AML-193 (cell line): Measurements from ENCODE around the gene CHD9NB.
"Not testable (repeated sequence)": the region's sequence is repeated elsewhere in the genome, so short reads cannot be mapped to it uniquely, and the experiment has no call there.

Experiments
- DNase-seq, 2 experiments: peaks; one replicate each; lab custom pipeline; 2025; lab: John Stamatoyannopoulos, UW

CHD9NB gene

DNA sequence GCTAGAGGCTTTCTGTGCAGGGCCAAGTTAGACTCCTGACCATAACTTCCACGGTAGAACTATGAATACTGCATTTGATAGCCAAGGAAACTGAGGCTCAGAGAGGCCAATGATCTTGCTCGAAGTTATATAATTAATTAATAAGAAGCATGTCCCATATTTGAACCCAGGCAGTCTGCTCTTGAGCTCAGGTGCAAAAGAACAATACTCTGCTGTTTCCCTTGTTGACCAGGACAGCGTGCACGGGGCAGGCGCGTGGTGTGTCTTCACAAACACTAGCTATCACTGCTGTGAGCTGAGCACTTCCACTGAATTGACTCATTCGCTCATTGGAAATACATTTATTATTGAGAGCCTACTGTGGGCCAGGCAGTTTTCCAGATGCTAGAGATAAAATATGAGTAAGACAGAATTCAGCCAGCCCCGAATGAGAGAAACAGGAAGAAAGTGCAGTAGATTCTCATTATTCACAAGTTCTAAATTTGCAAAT, 3.7 kb upstream of the CHD9NB start:
- no peak for DNase-seq

GRCh38 chr16:53055541-53056391, 3.1 kb upstream of the CHD9NB start:
- peak; percentile 6 to 16 for DNase-seq

DNA sequence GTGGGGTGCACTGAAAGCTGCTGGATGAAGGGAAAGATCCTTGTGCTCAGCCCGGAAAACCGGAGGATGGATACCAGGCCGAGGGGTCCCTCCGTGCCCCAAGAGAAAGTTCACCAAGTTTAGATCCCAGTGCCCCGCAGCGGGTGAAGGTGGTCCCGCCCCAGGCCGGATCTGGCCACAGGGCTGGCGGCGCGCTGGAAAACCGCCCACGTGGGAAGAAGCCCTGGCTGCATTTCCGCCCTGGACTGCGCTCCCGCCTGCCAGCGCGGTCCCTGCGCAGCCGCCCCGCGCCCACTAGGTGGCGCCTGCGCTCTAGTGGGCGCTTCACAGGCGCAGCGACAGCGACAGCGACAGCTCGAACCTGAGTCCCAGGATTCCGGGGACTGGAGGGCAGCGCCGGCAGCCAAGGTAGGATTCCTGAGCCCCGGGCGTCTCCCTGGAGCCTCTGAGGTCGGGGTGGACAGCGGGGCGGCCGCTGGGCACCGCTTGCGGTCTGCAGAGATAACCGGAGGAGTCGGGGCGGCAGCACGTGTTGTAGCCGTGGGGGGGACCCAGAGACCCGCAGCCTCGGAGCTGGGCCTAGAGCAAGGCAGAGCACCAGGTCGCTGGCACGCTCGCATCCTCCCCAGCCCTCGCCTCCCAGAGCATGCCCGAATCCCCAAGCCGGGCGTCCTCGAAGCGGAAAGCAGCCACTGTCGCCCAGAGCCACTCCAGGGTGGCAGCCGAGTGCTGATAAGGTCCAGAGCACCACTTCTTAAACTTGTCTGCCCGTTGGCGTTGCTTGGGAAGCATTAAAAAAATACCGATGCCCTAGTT, 2.2 kb upstream of the CHD9NB start, which contains the start of gene CHD9:
CHD9 (plus strand) TSS at position 322 of the 816 bp plus-strand sequence. CDS start 101,099 bp downstream, outside the sequence.
- DNase-seq: peak; percentile 73 to 77

GRCh38 chr16:53053967-53054669, 1.4 kb upstream of the CHD9NB start:
- DNase-seq: peak in 1 of 2 experiments; percentile 37

- DNase-seq: not testable (repeated sequence)
These were observed 1.4 kb downstream of the CHD9NB start for GRCh38 chr16:53051255-53051654.

GRCh38 chr16:53048139-53048915, 4.4 kb downstream of the CHD9NB start:
- no peak for DNase-seq

- DNase-seq: not testable (repeated sequence)
These were observed 5.2 kb downstream of the CHD9NB start for GRCh38 chr16:53047515-53047914.

- no peak for DNase-seq
These were observed 7.1 kb downstream of the CHD9NB start for GRCh38 chr16:53045341-53046220.

DNA sequence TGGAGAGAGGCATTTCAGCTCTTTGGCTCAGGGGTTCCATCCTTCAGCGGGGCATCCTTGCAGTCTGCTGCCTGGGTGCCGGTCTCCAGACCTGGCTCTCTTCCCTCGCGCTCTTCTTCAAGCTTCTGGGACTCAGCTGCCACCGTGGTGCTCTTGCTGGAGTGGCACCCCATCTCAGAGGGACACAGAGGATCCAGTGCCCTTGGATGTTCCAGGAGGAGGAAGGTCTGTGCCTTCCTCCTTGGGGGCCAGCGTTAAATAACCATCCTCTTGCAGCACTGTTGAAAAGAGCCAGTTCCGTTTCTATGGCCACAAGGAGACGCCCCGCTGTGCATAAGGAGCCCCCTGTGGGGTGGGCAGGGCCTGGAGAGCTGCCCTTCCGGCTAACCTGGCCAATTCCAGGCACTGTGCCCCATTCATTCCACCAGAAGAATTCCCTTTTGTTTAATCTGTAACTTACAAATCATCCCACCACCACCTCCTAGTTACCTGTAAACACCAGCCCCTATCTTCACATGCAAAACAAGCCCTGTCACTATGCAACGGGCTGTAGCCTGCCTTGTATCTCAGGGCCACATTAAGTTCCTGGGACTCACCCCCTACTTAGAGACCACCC, 8.6 kb downstream of the CHD9NB start:
- no peak for DNase-seq

GRCh38 chr16:53043428-53043831, 9.3 kb downstream of the CHD9NB start:
- no peak for DNase-seq

- no peak for DNase-seq
These were observed 10.4 kb downstream of the CHD9NB start for GRCh38 chr16:53042235-53042701.

DNA sequence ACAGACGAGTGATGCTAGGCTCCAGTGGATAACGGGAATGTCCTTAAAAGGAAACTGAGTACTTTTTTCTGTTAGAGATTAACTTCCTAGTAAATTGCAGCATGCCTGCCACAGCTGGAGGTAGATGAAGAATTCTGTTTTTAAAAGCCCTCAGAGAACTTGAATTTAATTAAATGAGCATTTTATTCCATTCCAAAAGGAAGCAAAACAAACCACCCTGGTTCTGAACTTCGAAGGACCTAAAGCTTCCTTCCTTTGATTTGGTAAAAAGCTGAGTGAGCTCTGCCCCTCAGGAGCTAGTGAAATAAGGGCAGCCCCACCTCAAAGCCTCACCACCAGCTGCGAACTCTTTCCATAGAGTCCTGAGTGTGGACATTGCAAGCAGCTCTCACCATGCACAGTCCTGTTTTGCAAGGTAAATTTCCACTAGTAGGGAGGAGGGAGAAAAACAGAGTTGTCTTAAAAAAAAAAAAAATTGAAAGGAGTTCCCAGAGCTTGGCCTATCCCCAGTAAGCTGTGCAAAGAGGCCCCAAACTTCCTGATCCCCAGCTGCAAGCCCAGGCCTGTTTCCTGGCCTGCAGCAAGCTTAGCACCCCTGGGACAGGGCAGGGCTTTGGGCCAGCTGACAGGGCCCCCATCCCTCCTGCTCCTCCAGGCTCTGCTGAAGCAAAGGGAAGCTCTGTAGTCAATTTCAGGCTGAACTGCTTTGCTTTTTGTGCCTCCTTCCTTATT, 11.2 kb downstream of the CHD9NB start:
- DNase-seq: no peak

DNA sequence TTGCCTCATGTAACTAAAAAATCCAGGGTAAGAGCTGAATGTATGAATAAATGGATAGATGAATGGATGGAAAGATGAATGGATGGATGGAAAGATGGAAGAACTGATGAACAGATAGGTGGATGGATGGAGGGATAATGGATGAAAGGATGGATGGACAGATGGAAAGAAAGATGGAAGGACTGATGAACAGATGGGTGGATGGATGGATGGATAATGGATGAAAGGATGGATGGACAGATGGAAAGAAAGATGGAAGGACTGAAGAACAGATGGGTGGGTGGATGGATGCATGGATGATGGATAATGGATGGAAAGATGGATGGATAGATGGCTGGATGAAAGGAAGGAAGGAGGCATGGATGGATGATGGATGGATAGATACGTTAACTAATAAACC, 11.9 kb downstream of the CHD9NB start:
- no peak for DNase-seq

DNA sequence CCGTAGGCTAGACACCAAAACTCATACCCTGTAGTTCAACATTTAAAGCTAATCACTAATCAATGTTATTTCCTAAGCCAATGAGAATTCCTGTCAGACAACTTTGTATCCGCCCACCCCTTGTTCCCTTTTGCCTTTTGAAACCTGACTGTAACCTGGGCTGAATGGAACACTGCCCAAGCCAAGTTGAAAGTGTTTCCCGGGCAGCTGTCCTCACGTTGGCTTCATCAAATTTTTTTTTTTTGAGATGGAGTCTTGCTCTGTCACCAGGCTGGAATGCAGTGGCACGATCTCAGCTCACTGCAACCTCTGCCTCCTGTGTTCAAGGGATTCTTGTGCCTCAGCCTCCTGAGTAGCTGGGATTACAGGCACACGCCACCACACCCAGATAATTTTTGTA, 16.0 kb downstream of the CHD9NB start:
- not testable (repeated sequence) for DNase-seq

- no peak for DNase-seq
These were observed 16.6 kb downstream of the CHD9NB start for GRCh38 chr16:53036066-53036465.

DNA sequence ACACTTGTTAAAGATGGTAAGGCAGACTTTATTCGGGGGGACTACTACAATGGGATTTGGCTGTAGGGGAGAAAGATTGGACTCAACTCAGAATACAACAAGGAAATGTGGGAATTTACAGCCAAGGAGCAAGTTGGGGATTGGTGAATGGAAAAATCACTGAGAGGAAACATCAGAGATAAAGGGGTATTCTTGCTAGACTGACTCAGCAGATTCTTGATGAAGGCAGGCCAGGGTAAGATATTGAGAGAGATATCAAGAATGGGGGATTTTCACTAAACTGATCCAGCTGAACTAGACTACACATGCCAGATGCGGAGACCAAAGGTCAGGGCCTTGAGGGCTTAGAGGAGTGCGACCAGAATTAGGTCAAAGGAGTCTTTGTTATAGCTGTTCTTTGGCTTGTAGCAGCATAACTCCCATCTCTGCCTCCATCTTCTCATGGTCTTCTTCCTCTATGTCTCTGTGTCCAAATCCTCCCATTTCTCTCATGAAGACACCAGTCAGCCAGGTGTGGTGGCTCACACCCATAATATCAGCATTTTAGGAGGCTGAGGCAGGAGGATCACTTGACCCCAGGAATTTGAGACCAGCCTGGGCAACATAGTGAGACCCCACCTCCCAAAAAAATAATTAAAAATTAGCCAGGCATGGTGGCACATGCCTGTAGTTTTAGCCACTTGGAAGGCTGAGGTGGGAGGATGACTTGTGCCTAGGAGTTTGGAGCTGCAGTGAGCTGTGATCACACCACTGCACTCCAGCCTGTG, 17.3 kb downstream of the CHD9NB start:
- DNase-seq: no peak

DNA sequence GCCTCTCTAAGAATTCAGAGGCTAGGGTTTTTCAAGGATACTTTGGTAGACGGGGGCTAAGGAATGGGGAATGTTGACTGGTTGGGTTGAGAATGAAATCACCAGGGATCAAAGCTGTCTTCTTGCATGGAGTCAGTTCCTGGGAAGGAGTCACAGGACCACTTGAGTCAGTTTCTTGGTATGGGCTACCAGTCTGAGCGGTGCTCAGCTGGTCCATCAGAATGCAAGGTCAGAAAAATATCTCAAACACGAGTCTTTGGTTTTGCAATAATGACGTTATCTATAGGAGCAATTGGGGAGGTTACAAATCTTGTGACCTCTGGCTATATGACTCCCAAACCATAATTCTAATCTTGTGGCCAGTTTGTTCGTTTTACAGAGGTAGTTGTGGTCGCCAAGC, 18.4 kb downstream of the CHD9NB start:
- no peak for DNase-seq

DNA sequence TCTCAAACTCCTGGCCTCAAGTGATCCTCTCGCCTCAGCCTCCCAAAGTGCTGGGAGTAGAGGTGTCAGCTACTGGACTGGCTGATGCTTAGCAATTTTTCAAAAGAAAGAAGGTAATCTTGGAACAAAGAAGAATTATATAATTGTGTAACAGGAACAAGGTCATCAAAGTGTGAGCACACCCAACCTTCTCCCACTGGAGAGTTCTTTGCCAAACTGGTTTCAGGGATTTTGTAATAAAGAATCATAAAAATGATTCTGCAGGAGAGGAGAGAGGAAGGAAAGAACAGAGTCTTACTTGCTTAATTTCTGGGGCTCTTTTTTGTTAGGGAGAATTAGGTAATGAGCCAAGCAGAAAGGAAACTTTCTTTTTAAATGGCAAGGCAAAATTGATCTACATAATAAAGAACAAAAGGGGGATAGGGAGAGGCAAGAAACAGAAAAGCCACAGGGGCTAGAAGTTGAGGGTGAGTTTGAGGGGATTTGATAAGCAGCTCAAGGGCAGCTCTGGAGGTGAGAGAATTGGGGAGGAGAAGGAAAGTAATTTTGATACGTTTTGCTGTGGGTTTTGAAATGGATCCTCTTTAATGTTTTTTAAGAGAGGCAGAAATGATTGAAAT, 21.3 kb downstream of the CHD9NB start:
- no peak for DNase-seq
